Measurements from ENCODE around the gene EIF2B2.

EIF2B2 gene

DNA sequence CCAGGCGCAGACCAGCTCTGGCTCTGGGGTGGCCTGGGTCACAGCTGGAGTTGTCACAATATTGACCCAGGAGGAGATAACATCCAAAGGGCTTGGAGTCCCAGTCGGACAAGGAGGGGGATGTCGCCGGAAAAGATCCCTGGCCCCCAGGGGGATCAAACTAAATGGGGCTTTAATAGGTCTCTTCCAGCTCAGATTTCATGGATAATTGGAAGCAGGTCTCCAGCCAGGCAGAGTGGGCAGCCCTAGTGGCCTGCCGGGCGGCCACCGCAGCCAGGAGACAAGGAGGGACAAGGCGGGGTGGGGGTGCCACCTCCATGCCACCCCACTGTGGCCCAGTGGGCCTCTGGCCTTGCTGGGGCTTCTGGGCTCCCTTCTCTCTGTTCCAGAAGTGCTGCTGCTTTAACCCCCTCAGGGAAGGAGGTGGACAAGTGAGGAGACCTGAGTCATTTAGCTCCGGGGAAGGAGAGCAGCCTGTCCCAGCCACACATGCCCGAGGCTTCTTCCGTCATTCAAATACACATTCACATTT, 24.2 kb upstream of the EIF2B2 start:
- no peak overlapping the region for H3K27ac ChIP-seq
- TF ChIP-seq, protein P1, sequence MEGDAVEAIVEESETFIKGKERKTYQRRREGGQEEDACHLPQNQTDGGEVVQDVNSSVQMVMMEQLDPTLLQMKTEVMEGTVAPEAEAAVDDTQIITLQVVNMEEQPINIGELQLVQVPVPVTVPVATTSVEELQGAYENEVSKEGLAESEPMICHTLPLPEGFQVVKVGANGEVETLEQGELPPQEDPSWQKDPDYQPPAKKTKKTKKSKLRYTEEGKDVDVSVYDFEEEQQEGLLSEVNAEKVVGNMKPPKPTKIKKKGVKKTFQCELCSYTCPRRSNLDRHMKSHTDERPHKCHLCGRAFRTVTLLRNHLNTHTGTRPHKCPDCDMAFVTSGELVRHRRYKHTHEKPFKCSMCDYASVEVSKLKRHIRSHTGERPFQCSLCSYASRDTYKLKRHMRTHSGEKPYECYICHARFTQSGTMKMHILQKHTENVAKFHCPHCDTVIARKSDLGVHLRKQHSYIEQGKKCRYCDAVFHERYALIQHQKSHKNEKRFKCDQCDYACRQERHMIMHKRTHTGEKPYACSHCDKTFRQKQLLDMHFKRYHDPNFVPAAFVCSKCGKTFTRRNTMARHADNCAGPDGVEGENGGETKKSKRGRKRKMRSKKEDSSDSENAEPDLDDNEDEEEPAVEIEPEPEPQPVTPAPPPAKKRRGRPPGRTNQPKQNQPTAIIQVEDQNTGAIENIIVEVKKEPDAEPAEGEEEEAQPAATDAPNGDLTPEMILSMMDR (IDR thresholded peaks at IDR 0.05) = no peak
- TF ChIP-seq ZFX (IDR thresholded peaks at IDR 0.05; ENCODE audit: borderline replicate concordance) = no peak

DNA sequence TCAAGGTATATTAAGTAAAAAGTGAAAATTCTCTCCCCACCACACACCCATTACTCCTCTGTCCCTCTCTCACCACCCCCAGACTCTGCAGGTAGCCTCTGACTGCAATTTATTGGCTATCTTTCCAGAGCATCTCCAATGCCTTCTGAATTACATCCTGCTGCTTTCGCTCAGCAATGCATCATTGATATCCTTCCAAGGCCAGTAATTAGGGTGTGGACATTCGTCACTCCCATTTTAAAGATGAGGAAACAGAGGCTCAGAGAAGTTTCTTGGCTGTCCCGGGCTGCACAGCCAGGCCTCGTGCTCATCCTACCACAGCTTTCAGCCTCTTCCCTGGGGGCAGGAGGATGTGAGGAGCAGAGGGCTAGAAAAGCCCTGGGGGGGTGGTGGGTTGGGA, 23.7 kb upstream of the EIF2B2 start:
- H3K27ac ChIP-seq = no peak overlapping the region
- TF ChIP-seq, protein P1 (IDR thresholded peaks at IDR 0.05) = no peak
- TF ChIP-seq ZFX (IDR thresholded peaks at IDR 0.05; ENCODE audit: borderline replicate concordance) = no peak

DNA sequence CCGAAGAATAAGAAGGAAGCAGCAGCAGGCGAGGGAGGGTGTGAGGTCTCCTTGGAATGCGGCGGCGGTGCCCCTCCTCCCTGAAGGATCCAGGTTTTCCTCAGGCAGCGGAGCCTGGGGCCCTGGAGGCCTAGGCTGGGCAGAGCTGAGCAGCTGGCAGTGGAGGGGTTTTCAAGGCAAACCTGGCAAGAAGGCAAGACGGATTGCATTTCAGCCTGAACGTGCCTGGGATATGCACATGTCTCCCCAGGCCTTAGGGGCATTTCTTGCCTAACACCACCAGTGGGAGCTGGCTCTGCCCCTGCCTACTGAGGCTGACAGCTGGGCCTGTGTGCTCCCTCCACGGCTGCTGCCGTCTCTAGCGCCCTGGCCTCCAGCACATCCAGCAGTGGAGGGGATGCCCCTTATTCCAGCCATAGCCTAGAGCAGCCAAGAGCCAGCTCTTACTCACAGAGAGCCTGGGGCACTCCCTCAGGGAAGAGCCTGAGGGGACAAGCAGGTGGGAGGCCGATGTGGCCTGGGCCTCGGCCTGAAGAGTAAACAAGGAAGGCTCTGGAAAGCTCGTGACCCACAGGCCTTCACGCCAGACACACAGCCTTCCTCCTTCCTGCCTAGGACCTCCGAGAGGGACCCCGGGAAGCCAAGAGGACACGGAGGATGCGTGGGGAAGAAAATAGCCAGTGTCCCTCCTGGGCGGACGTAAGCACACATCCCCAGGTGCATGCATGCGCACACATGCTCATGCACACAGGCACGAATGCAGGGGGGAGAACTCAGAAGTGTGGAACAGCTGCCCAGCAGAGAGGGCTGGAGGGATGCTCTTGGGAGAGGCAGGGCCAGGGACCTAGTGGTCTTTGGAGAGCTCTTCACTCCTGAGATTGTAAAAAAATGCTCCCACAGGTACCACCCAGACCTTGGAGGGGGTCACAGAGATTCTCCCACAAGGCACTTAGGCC, 23.0 kb upstream of the EIF2B2 start:
- TF ChIP-seq ZFX (IDR thresholded peaks at IDR 0.05; ENCODE audit: borderline replicate concordance) = no peak
- TF ChIP-seq, protein P1 (IDR thresholded peaks at IDR 0.05) = no peak
- no peak overlapping the region for H3K27ac ChIP-seq

DNA sequence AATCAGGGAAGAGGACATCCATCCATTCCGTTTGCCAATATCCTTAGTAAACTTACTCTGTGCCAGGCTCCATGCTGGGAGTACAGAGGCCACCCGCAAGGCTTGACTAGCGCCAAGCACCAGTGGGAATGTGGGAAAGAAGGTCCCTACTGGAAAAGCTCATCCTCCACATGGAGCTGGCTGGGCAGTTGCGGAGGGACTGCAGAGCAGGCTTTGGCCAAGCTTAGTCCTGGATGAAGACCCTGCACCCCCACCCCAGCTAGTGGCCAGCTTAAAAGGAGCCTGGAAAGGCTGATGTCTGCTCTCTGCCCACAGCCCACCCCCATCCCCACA, 22.4 kb upstream of the EIF2B2 start:
- H3K27ac ChIP-seq = no peak overlapping the region
- TF ChIP-seq, protein P1 (IDR thresholded peaks at IDR 0.05) = no peak
- TF ChIP-seq ZFX (IDR thresholded peaks at IDR 0.05; ENCODE audit: borderline replicate concordance) = no peak

DNA sequence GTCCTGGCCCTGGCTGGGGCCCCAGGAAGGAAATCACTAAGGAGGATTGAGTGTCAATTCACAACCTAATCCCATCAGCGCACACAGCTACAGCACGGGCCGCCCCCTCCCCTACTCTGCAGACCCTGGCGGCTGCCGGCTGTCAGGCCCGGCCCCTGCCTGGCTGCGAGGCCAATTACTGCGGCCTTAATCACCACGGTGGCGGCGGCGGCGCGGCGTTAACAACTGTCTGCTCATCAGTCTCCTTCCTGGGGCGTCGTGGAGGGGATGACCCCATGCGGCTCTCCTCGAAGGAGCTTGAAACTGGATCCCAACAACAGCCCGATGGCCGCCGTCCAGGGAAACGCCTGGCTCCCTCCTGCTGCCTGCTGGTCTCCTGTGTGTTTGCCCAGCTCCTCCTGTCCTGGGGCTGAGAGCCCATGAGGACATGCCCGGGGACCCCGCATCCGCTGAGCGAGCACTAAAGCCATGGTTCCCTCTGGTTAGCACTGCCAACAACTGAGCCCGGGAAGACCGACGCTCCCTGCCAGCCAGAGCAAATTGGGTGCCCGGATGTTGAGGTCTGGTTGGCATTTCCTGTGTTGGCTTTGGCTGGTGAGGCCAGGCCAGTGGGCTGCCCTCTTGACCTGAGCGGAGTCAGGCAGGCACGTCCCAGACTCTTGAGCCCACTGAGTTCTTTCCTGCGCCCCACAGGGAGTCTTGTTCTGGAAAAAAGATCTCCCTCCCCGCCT, 21.8 kb upstream of the EIF2B2 start:
- TF ChIP-seq ZFX (IDR thresholded peaks at IDR 0.05; ENCODE audit: borderline replicate concordance) = no peak
- TF ChIP-seq, protein P1 (IDR thresholded peaks at IDR 0.05) = no peak
- no peak overlapping the region for H3K27ac ChIP-seq

DNA sequence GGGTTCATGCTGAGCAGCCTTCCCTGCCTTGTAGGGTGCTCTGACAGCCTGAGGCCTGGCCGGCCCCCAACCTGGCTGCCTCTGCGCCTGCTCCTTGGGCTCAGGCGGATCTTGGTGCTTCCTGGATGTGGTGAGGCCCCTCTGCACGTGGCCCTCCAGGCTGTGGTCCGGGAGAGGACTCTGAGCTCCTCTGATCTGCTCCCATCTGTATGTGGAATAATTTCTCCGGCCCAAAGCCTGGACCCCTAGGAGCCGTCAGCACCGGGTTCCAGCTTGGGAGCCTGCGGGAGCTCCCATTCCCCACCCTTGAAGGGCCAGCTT, 21.3 kb upstream of the EIF2B2 start:
- no peak overlapping the region for H3K27ac ChIP-seq
- no peak for TF ChIP-seq ZFX (IDR thresholded peaks at IDR 0.05; ENCODE audit: borderline replicate concordance)

DNA sequence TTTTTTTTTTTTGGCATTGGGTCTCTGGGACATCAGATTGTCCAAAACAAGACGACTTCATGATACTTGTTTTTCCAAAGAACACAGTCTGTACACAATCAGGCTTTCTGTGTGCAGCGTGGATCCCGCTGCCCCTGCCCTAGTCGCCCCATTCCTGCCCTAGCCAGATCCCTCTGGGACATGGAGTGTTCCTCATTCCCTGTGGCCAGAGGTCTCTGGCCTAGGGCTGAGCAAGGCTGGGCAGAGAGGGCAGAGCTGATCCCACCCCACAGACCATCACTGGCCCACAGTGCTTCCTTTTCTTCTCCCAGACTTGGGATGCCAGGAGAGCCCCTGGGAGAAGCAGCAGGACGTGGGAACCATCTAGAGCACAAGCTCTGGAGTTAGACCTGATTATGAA, 20.9 kb upstream of the EIF2B2 start:
- TF ChIP-seq, protein P1 (IDR thresholded peaks at IDR 0.05) = no peak
- no peak for TF ChIP-seq ZFX (IDR thresholded peaks at IDR 0.05; ENCODE audit: borderline replicate concordance)

More for the DNA sequence above, 20.9 kb upstream of the EIF2B2 start:
- no peak overlapping the region for H3K27ac ChIP-seq

All from 22Rv1 (cell line).